ENCODE results near the gene HECTD1.
"Not testable (repeated sequence)": the region's sequence is repeated elsewhere in the genome, so short reads cannot be mapped to it uniquely, and the experiment has no call there.

HECTD1 gene

DNA sequence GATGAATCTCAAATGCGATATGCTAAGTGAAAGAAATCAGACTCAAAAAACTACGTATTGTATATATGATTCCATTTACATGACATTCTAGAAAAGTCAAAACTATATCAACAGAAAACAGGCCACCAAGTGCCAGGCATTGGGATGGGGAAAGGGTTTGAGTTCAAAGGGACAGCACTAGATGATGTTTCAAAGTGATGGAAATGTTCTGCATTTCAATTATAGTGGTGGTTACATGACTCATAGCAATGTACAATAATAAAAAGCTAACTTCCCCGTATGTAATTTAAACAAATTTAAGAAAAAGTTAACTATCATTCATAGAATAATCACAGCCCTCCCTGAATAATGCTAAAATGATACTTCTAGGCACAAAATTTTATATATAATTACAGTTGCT is 13.5 kb downstream of the HECTD1 start:
- peak; percentile 58 for DNase-seq (ENCODE audit: low read depth)

- not testable (repeated sequence) for DNase-seq (ENCODE audit: low read depth)
These were observed 15.0 kb downstream of the HECTD1 start for GRCh38 chr14:31192544-31192943.

- no peak for DNase-seq (ENCODE audit: low read depth)
These were observed 16.8 kb downstream of the HECTD1 start for GRCh38 chr14:31190717-31191263.

GRCh38 chr14:31190219-31190603 is 17.4 kb downstream of the HECTD1 start:
- DNase-seq (ENCODE audit: low read depth), result no peak

DNA sequence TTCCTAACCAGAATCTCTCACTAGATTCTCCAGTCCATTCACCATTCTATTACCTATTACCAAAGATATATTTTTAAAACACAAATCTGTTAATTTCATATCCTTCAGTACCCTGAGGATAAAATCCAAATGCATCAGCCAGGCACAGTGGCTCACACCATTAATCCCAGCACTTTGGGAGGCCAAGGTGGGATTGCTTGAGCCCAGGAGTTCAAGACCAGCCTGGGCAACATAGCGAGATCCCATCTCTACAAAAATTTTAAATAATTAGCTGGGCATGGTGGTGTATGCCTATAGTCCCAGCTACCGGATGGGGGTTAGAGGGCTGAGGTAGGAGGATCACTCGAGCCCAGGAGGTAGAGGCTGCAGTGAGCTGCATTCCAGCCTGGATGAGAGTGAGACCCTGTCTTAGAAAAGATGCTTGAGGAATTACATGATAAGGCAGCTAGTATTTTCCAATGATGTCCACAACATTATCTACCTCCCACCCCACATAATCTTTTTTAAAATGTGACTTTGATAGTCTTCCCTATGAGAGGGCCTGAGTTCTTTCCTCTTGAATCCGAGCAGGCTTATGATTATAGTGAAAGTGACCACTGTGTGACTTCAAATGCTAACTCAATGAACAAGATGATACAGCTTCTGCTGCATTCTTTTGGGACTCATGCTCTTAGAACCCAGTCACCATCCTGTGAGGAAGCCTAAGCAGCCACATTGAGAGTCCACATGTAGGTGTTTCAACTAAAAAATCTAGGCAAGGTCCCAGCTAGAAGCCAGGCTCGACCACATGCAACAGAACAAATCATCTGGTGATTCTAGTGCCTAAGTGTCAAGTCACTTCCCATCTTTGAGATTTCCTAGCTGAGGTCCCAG is 18.0 kb downstream of the HECTD1 start:
- DNase-seq (ENCODE audit: low read depth), result peak; percentile 14

DNA sequence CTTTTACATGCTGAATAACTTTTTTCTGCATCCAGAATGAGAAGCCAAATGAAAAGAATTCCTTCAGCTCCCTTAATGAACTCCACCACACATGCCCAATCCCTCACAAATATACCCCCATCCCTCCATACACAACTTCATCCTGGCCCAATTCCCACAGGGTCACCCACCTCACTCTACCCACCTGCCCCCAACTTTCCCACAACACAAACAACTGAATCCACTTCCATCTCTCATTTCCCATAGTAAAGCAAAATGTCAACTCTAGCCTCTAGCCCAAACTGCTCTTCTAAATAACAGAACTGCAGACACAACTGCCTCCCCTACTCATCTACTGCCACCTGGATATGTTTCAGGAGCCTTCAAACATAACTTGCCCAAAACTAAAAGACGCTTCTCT is 18.8 kb downstream of the HECTD1 start:
- DNase-seq (ENCODE audit: low read depth), result no peak

DNA sequence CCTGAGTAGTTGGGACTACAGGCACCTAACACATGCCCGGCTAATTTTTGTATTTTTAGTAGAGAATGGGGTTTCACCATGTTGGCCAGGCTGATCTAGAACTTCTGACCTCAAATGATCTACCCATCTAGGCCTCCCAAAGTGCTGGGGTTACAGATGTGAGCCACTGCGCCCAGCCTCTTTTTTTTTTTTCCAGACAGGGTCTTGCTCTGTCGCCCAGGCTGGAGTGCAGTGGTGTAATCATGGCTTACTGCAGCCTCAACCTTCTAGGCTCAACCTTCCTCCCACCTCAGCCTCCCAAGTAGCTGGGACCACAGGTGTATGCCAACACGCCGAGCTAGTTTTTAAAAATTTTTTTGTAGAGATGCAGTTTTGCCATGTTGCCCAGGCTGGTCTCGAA is 25.6 kb downstream of the HECTD1 start:
- not testable (repeated sequence) for DNase-seq (ENCODE audit: low read depth)

DNA sequence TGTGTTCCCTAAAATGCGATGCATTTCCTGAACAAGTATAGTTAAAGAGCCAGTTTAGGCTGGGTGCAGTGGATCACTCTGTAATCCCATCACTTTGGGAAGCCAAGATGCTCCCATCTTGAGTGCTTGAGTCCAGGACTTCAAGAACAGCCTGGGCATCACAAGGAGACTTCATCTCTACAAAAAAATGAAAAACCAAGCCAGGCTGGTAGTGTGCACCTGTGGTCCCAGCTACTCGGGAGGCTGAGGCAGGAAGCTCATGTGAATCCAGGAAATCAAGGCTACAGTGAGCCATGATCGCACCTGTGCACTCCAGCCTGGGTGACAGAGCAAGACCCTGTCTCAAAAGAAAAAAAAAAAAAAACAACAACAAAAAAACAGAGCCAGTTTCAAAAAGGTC is 26.3 kb downstream of the HECTD1 start:
- no peak for DNase-seq (ENCODE audit: low read depth)

- no peak for DNase-seq (ENCODE audit: low read depth)
These were observed 27.1 kb downstream of the HECTD1 start for GRCh38 chr14:31180299-31181051.

- DNase-seq (ENCODE audit: low read depth), result no peak
These were observed 33.2 kb downstream of the HECTD1 start for GRCh38 chr14:31174433-31174832.

DNA sequence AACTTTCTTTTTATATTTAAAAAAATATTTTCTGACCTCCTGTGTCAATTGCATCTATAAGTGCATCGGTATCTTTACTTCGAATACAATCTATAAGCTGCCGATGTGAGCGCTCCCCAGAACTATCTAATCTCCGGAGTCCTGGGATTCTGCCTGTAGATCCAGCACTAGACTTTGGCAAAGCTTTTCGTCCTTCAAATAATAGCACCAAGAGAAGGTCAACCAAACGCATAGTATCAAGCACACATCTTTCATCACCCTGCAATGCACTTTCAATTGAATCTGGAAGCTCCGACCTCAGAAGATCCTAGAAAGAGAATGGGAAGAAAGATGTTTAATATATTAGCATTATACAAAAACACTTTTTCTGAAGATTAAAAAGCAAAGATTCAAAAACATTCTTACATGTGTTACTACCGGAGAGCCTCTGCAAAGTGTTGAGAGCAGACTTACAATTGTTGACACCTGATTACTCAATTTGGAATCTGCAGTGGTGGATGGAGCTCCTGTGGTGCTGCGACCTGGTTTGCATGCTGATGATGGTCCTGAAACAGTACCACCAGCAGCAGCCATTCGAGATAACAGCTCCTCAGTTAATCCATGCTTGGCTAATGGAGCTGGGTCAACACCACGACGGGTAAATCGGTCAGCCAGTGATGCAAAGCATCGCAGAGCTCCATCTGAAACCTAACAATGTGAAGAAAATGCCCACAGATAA is 34.3 kb downstream of the HECTD1 start:
- DNase-seq (ENCODE audit: low read depth), result no peak

DNA sequence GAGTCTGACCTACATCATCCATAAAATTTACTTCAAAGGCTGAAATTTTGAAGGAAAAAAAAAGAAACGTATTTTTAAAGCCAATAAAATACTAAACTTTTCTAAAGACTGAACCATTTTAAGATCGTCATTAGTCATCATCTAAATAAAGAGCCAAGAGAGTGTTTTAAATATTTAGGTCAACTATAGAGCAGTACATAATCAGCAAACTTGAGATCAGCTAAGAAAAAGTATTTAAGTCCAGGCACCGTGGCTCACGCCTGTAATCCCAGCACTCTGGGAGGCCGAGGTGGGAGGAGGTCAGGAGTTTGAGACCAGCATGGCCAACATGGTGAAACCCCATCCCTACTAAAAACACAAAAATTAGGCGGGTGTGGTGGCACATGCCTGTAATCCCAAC is 35.5 kb downstream of the HECTD1 start:
- peak; percentile 69 for DNase-seq (ENCODE audit: low read depth)

DNA sequence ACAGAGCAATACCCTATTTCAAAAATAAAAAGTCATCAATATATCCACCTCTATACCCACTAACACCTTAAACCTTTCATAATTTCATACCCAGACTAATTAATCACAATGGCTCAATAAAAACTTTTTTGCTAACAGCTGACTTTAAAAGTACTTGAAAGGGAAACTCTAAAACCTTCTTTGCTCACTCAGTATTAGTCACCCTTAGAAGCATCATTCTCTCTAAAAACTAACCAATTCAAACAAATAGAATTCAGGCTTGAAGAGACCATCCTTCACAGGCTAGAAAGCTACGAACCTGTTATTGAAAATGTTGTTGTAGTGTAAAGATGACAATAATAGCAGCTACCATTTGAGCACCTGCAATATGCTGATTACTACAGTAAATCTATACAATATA is 37.2 kb downstream of the HECTD1 start:
- DNase-seq (ENCODE audit: low read depth), result peak; percentile 19

- no peak for DNase-seq (ENCODE audit: low read depth)
These were observed 37.7 kb downstream of the HECTD1 start for GRCh38 chr14:31169877-31170276.

- no peak for DNase-seq (ENCODE audit: low read depth)
These were observed 40.6 kb downstream of the HECTD1 start for GRCh38 chr14:31167032-31167431.

DNA sequence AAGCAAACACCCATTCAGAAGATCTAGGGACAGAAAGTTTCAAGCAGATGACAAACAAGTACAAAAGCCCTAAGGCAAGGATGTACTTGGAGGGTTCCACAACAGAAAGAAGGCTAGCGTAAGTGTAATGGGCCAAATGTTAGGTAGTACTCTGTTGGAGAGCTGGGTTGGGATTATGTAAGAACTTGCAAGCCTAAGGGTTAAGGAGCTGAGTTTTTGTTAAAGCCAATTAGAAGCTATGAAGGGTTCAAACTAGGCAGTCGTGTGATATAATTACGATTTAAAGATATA is 41.4 kb downstream of the HECTD1 start:
- DNase-seq (ENCODE audit: low read depth), result no peak

DNA sequence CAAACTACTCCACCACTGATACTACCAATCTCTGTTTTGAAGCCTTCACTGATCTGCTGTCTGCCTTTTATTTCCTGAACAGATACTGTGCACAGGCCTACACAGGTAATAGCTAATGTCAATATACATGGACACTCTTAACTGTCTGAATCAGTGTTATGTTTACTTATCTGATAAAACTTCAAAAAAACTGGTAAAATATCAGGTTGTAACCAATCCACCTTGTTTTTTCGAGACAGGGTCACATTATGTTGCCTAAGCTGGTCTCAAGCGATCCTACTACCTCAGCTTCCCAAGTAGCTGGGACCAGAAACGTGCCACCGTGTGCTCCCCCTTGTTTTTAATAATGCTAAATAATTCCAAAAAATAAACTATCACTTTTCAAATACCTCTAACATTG is 43.5 kb downstream of the HECTD1 start:
- no peak for DNase-seq (ENCODE audit: low read depth)

DNA sequence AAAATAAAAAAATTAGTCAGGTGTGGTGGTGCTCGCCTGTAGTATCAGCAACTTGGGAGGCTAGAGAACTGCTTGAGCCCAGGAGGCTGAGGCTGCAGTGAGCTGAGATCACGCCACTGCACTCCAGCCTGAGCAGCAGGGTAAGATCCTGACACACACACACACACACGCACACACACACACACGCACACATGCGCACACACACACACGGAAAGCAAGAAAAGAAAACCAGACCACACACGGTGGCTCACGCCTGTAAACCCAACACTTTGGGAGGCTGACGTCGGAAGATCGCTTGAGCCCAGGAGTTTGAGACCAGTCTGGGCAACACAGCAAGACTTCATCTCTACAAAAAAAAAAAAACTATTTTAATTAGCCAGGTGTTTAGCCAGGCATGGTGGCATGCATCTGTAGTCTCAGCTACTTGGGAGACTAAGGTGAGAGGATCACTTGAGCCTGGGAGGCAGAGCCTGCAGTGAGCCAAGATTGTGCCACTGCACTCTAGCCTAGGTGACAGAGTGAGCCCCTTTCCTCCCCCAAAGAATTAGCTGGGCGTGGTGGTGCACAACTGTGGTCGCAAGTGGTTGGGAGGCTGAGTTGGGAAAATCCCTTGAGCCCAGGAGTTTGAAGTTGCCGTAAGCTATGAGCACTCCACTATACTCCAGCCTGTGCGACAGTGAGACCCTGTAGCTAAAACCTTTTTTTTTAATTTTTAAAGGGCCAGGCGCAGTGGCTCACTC is 44.5 kb downstream of the HECTD1 start:
- DNase-seq (ENCODE audit: low read depth), result no peak

- DNase-seq (ENCODE audit: low read depth), result peak; percentile 18
These were observed 46.3 kb downstream of the HECTD1 start for GRCh38 chr14:31161274-31161673.

- DNase-seq (ENCODE audit: low read depth), result peak; percentile 81
These were observed 47.8 kb downstream of the HECTD1 start for GRCh38 chr14:31159682-31160296.

DNA sequence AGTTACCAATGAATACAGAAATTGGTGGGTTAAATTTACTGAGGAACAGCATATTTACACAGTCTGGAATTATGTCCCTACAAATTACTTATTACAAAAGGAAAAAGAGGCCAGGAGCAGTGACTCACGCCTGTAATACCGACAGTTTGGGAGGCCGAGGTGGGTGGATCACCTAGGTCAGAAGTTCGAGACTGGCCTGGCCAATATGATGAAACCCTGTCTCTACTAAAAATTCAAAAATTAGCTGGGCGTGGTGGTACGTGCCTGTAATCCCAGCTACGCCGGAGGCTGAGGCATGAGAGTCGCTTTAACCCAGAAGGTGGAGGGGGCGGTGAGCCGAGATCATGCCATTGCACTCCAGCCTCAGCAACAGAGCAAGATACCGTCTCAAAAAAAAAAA is 52.6 kb downstream of the HECTD1 start:
- peak; percentile 15 for DNase-seq (ENCODE audit: low read depth)
